Liver (tissue), 3 donors: ENCODE data around the gene ADCY9.

Experiments
- CTCF ChIP-seq: fragments of 150-350 bp; IDR thresholded peaks from 2 replicates; pipeline ENCODE4 v1.5.1; 2017; ENCODE audit warnings: improper control_type of control experiment, low read depth, low read length; ENCODE audit not compliant: missing input control
- JUND ChIP-seq, 2 donors: IDR thresholded peaks; 2 replicates each; pipeline ENCODE4 v1.6.1; 2016; ENCODE audit warnings: antibody characterized with exemption in 2 of 2
- NR2F2 ChIP-seq: IDR thresholded peaks from 2 replicates; pipeline ENCODE4 v1.6.1; 2016; ENCODE audit warnings: antibody characterized with exemption
- RAD21 ChIP-seq, 2 donors: IDR thresholded peaks; 2 replicates each; pipeline ENCODE4 v1.6.1; 2016; ENCODE audit warnings: antibody characterized with exemption in 2 of 2, mild to moderate bottlenecking in 2 of 2
- TAF1 ChIP-seq: conservative IDR thresholded peaks from 2 replicates; pipeline ENCODE4 v1.6.1; 2016; ENCODE audit warnings: antibody characterized with exemption, mild to moderate bottlenecking
- YY1 ChIP-seq: IDR thresholded peaks from 2 replicates; pipeline ENCODE4 v1.6.1; 2016; ENCODE audit warnings: antibody characterized with exemption, mild to moderate bottlenecking
- TF ChIP-seq, protein P1 (sequence below): IDR thresholded peaks from 2 replicates; pipeline ENCODE4 v1.6.1; 2016; ENCODE audit warnings: antibody characterized with exemption, mild to moderate bottlenecking
- TF ChIP-seq, protein P2 (sequence below): IDR thresholded peaks from 2 replicates; pipeline ENCODE4 v1.6.1; 2016; ENCODE audit warnings: antibody characterized with exemption
- TF ChIP-seq, protein P3 (sequence below): IDR thresholded peaks from 2 replicates; pipeline ENCODE4 v1.6.1; 2016; ENCODE audit warnings: antibody characterized with exemption
- donor health status: healthy.
- donor health status: healthy.

DNA sequence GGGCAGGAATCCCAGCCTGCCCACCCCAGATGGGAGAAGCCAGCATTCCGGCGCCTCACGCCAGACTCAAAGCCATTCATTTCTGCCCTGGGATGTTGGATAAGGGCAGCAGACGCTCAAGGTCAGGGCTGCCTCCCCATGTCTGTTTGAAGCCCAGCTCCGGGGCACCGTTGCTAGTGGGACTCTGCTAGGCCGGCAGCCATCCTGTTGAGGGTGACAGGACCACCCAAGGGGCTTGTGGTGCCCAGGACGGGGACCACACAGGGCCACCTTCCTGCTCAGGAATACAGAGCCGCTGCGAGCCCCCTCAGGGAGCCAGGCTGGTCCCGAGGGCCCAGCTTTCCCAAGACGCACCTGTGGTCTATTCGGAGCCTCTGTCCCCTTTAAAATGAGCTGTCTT, 134.0 kb downstream of the ADCY9 start:
- TF ChIP-seq TAF1 (no peak), CTCF (no peak), RAD21 (IDR thresholded peaks at IDR 0.05) (no peak), NR2F2 (no peak), YY1 (no peak), JUND (IDR thresholded peaks at IDR 0.05) (no peak)
- TF ChIP-seq, protein P1, sequence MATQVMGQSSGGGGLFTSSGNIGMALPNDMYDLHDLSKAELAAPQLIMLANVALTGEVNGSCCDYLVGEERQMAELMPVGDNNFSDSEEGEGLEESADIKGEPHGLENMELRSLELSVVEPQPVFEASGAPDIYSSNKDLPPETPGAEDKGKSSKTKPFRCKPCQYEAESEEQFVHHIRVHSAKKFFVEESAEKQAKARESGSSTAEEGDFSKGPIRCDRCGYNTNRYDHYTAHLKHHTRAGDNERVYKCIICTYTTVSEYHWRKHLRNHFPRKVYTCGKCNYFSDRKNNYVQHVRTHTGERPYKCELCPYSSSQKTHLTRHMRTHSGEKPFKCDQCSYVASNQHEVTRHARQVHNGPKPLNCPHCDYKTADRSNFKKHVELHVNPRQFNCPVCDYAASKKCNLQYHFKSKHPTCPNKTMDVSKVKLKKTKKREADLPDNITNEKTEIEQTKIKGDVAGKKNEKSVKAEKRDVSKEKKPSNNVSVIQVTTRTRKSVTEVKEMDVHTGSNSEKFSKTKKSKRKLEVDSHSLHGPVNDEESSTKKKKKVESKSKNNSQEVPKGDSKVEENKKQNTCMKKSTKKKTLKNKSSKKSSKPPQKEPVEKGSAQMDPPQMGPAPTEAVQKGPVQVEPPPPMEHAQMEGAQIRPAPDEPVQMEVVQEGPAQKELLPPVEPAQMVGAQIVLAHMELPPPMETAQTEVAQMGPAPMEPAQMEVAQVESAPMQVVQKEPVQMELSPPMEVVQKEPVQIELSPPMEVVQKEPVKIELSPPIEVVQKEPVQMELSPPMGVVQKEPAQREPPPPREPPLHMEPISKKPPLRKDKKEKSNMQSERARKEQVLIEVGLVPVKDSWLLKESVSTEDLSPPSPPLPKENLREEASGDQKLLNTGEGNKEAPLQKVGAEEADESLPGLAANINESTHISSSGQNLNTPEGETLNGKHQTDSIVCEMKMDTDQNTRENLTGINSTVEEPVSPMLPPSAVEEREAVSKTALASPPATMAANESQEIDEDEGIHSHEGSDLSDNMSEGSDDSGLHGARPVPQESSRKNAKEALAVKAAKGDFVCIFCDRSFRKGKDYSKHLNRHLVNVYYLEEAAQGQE, result no peak
- TF ChIP-seq, protein P2, sequence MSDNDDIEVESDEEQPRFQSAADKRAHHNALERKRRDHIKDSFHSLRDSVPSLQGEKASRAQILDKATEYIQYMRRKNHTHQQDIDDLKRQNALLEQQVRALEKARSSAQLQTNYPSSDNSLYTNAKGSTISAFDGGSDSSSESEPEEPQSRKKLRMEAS, result no peak
- TF ChIP-seq, protein P3, sequence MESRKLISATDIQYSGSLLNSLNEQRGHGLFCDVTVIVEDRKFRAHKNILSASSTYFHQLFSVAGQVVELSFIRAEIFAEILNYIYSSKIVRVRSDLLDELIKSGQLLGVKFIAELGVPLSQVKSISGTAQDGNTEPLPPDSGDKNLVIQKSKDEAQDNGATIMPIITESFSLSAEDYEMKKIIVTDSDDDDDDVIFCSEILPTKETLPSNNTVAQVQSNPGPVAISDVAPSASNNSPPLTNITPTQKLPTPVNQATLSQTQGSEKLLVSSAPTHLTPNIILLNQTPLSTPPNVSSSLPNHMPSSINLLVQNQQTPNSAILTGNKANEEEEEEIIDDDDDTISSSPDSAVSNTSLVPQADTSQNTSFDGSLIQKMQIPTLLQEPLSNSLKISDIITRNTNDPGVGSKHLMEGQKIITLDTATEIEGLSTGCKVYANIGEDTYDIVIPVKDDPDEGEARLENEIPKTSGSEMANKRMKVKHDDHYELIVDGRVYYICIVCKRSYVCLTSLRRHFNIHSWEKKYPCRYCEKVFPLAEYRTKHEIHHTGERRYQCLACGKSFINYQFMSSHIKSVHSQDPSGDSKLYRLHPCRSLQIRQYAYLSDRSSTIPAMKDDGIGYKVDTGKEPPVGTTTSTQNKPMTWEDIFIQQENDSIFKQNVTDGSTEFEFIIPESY, result no peak
